ENCODE measurements around the gene CDHR2.

CDHR2 gene

DNA sequence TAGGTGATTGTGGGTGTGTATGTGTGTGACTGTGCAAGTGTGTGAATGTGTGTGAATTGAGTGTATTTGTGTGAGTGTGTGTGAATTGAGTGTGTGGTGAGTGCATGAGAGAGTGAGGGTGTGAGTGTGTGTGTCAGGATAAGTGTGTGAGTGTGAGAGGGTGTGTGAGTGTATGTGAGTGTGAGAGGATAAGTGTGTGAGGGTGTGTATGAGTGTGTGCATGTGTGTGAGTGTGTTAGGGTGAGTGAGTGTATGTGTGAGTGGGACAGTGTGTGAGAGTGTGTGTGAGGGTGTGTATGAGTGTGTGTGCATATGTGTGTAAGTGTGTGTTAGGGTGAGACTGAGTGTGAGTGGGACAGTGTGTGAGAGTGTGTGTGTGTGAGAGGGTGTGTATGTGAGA, 39.2 kb downstream of the CDHR2 start (continued):
- no peak for TF ChIP-seq ZBTB10 (tag by site-specific recombination; IDR thresholded peaks at IDR 0.05)
- TF ChIP-seq ZNF785 (tag by site-specific recombination; IDR thresholded peaks at IDR 0.05): peak; percentile 62; the same call in 1 of the 2 replicates
- TF ChIP-seq ZNF37A (tag by site-specific recombination; IDR thresholded peaks at IDR 0.05): no peak
- TF ChIP-seq, protein P1, sequence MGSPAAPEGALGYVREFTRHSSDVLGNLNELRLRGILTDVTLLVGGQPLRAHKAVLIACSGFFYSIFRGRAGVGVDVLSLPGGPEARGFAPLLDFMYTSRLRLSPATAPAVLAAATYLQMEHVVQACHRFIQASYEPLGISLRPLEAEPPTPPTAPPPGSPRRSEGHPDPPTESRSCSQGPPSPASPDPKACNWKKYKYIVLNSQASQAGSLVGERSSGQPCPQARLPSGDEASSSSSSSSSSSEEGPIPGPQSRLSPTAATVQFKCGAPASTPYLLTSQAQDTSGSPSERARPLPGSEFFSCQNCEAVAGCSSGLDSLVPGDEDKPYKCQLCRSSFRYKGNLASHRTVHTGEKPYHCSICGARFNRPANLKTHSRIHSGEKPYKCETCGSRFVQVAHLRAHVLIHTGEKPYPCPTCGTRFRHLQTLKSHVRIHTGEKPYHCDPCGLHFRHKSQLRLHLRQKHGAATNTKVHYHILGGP (tag by site-specific recombination; IDR thresholded peaks at IDR 0.05): 0 out of 2 replicates have a peak, but pooled peaks have one; percentile 15
- peak; percentile 47; the same call in 1 of the 2 replicates for TF ChIP-seq ZNF837 (tag by site-specific recombination; IDR thresholded peaks at IDR 0.05)
- no peak for TF ChIP-seq ZNF324 (tag by site-specific recombination; IDR thresholded peaks at IDR 0.05)
- TF ChIP-seq, protein P2, sequence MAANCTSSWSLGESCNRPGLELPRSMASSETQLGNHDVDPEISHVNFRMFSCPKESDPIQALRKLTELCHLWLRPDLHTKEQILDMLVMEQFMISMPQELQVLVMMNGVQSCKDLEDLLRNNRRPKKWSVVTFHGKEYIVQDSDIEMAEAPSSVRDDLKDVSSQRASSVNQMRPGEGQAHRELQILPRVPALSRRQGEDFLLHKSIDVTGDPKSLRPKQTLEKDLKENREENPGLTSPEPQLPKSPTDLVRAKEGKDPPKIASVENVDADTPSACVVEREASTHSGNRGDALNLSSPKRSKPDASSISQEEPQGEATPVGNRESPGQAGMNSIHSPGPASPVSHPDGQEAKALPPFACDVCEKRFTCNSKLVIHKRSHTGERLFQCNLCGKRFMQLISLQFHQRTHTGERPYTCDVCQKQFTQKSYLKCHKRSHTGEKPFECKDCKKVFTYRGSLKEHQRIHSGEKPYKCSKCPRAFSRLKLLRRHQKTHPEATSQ (tag by site-specific recombination; IDR thresholded peaks at IDR 0.05): no peak
- no peak for TF ChIP-seq ZNF202 (tag by site-specific recombination; IDR thresholded peaks at IDR 0.05; ENCODE audit: borderline replicate concordance)
- peak; percentile 32 for TF ChIP-seq ZNF398 (tag by site-specific recombination; IDR thresholded peaks at IDR 0.05)
- TF ChIP-seq ZNF660 (tag by site-specific recombination; IDR thresholded peaks at IDR 0.05): no peak
- TF ChIP-seq ZNF354C (tag by site-specific recombination; IDR thresholded peaks at IDR 0.05; ENCODE audit: borderline replicate concordance, low read depth): 0 out of 2 replicates have a peak, but pooled peaks have one; percentile 15
- TF ChIP-seq SP2 (tag by site-specific recombination; IDR thresholded peaks at IDR 0.05): no peak
- no peak for TF ChIP-seq MZF1 (tag by site-specific recombination; IDR thresholded peaks at IDR 0.05; ENCODE audit: borderline replicate concordance)
- TF ChIP-seq, protein P3, sequence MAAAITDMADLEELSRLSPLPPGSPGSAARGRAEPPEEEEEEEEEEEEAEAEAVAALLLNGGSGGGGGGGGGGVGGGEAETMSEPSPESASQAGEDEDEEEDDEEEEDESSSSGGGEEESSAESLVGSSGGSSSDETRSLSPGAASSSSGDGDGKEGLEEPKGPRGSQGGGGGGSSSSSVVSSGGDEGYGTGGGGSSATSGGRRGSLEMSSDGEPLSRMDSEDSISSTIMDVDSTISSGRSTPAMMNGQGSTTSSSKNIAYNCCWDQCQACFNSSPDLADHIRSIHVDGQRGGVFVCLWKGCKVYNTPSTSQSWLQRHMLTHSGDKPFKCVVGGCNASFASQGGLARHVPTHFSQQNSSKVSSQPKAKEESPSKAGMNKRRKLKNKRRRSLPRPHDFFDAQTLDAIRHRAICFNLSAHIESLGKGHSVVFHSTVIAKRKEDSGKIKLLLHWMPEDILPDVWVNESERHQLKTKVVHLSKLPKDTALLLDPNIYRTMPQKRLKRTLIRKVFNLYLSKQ (tag by site-specific recombination; IDR thresholded peaks at IDR 0.05; ENCODE audit: borderline replicate concordance): peak; percentile 48; the same call in 1 of the 2 replicates
- TF ChIP-seq ZNF670 (tag by site-specific recombination; IDR thresholded peaks at IDR 0.05; ENCODE audit: low read depth): no peak
- TF ChIP-seq ZNF621 (tag by site-specific recombination; IDR thresholded peaks at IDR 0.05): no peak
- TF ChIP-seq GLI4 (tag by site-specific recombination; IDR thresholded peaks at IDR 0.05): no peak
- TF ChIP-seq ZNF623 (tag by site-specific recombination; IDR thresholded peaks at IDR 0.05): no peak
- TF ChIP-seq ZNF366 (tag by site-specific recombination; conservative IDR thresholded peaks at IDR 0.05): no peak
- TF ChIP-seq ZNF747 (tag by site-specific recombination; IDR thresholded peaks at IDR 0.05): no peak; the same call in 1 of the 2 replicates
- TF ChIP-seq, protein P4, sequence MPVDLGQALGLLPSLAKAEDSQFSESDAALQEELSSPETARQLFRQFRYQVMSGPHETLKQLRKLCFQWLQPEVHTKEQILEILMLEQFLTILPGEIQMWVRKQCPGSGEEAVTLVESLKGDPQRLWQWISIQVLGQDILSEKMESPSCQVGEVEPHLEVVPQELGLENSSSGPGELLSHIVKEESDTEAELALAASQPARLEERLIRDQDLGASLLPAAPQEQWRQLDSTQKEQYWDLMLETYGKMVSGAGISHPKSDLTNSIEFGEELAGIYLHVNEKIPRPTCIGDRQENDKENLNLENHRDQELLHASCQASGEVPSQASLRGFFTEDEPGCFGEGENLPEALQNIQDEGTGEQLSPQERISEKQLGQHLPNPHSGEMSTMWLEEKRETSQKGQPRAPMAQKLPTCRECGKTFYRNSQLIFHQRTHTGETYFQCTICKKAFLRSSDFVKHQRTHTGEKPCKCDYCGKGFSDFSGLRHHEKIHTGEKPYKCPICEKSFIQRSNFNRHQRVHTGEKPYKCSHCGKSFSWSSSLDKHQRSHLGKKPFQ (tag by site-specific recombination; IDR thresholded peaks at IDR 0.05): peak; percentile 93
- TF ChIP-seq ZBTB1 (tag by site-specific recombination; IDR thresholded peaks at IDR 0.05): no peak; the same call in 1 of the 2 replicates
- no peak for TF ChIP-seq ZNF768 (tag by site-specific recombination; IDR thresholded peaks at IDR 0.05)
- TF ChIP-seq ZNF521 (tag by site-specific recombination; IDR thresholded peaks at IDR 0.05): 0 out of 2 replicates have a peak, but pooled peaks have one; percentile 17
- no peak for TF ChIP-seq ZNF274 (IDR thresholded peaks at IDR 0.05; ENCODE audit: low read length)
- TF ChIP-seq ZNF274 (tag by site-specific recombination; IDR thresholded peaks at IDR 0.05; ENCODE audit: borderline replicate concordance): peak; percentile 64; the same call in 1 of the 2 replicates
- no peak for TF ChIP-seq SCRT2 (tag by site-specific recombination; IDR thresholded peaks at IDR 0.05)
- no peak for TF ChIP-seq ZNF138 (tag by site-specific recombination; IDR thresholded peaks at IDR 0.05; ENCODE audit: borderline replicate concordance)
- 0 out of 2 replicates have a peak, but pooled peaks have one; percentile 56 for TF ChIP-seq ZNF776 (tag by site-specific recombination; IDR thresholded peaks at IDR 0.05; ENCODE audit: borderline replicate concordance)
- TF ChIP-seq ZBTB8A (tag by site-specific recombination; IDR thresholded peaks at IDR 0.05): no peak
